Measurements from ENCODE around the gene PLA1A. TPM values are rescaled to one million over a fixed set of nuclear protein-coding genes. Genes with fewer than 3 reads are reported as not detected.

PLA1A gene
- total RNA-seq, 1 donor = not detected

DNA sequence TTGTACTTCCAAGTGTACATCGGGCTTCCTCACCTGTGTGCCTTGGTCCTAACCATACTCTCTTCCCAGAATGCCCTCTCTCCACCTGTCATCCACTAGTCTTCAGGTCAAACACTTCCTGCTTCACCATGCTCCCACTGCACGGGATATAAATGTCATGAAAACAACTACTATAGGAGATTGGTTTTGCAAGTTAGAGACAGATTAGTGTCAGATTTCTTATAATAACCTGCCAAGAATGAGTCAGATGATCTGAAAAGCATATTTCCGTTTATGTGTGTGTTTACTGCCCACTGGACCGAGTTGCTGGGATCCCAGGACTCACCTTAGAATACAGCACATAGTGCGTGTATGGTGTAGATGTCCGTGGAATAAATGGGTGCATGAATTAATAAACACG lies 21.4 kb downstream of the PLA1A start:
- no peak overlapping the region for H3K4me3 ChIP-seq (ENCODE audit: low read depth, low read length)
- TF ChIP-seq, protein P1, sequence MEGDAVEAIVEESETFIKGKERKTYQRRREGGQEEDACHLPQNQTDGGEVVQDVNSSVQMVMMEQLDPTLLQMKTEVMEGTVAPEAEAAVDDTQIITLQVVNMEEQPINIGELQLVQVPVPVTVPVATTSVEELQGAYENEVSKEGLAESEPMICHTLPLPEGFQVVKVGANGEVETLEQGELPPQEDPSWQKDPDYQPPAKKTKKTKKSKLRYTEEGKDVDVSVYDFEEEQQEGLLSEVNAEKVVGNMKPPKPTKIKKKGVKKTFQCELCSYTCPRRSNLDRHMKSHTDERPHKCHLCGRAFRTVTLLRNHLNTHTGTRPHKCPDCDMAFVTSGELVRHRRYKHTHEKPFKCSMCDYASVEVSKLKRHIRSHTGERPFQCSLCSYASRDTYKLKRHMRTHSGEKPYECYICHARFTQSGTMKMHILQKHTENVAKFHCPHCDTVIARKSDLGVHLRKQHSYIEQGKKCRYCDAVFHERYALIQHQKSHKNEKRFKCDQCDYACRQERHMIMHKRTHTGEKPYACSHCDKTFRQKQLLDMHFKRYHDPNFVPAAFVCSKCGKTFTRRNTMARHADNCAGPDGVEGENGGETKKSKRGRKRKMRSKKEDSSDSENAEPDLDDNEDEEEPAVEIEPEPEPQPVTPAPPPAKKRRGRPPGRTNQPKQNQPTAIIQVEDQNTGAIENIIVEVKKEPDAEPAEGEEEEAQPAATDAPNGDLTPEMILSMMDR (IDR thresholded peaks at IDR 0.05; ENCODE audit: insufficient read depth, low read length) = no peak
- DNase-seq (ENCODE audit: low read depth) = no peak

DNA sequence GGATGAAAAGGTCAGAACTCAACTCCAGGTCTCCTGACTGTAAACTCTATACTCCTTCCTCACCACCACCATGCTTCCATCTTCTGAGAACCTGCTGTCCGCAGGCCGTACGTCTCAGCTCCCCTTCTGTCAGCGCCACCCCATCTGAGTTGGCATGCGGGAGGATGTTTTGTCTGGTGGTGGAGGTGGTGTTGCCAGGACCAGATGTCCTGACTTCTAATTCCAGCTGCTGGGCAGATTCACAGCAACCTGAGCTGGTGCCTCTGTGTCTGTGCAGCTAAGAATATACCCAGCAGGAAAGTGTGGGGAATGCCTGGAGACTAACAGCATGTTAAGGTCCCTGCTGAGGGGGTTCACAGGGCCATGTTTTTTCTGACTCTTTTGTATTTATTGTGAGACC lies 23.2 kb downstream of the PLA1A start:
- no peak overlapping the region for H3K4me3 ChIP-seq (ENCODE audit: low read depth, low read length)
- DNase-seq (ENCODE audit: low read depth) = no peak
- TF ChIP-seq, protein P1 (IDR thresholded peaks at IDR 0.05; ENCODE audit: insufficient read depth, low read length) = no peak

DNA sequence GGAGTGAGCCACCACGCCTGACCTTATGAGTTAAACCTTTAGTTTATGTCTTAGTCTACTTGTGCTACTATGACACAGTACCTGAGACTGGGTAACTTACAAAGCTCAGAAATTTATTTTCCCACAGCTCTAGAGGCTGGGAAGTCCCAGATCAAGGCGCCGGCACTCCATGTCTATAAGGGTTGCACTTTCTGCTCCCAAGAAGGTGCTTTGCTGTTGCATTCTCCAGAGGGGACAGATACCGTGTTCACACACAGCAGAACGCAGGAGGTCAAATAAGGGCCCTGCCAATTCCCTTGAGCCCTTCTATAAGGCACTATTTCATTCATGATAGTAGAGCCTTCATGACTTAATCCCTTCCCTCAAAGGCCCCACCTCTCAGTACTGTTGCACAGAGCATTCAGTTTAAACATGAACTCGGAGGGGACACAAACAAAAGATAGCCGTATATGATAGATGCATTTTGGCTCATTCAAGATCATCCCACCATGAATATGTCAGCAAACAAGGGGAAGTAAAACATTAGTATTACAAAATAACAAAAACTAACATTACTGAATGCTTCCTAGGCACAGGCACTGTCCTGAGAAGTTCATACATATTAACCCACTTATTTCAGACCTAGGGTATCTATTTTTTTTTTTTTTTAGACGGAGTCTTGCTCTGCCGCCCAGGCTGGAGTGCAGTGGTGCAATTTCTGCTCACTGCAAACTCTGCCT lies 26.5 kb downstream of the PLA1A start:
- TF ChIP-seq, protein P1 (IDR thresholded peaks at IDR 0.05; ENCODE audit: insufficient read depth, low read length) = no peak
- DNase-seq (ENCODE audit: low read depth) = no peak
- no peak overlapping the region for H3K4me3 ChIP-seq (ENCODE audit: low read depth, low read length)

DNA sequence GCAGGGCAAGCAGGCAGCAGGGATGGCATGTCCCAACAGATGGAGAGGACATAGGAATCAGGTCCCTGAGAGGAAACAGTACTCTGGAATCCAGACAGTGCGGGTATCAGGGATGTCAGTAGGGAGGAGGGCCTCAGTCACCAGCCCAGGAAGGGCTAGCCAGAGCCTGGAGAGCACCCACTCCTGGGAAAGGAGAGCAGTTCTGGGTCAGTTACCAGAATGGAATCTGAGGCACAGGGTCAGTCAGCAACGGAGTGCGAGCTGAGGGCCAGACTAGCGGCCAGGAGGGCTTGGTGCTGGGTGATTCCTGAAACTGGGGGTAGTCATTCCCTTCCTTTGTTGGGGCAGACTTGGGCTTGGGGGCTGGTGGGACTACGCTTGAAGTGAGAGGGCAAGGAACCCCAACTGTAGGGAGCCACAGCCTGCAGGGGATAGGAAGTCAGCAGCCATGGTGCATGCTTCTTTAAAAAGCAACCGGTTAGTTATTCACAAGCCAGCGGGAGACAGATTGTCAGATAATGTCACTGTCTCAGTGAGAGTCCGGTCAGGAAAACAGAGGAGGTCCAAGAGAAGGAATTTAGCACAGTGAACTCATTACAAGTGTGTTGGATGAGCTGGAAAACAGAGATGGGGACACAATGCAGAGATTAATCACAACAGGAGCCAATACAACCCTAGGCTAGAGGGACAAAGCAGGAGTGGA lies 27.9 kb downstream of the PLA1A start:
- TF ChIP-seq, protein P1 (IDR thresholded peaks at IDR 0.05; ENCODE audit: insufficient read depth, low read length) = no peak
- H3K4me3 ChIP-seq (ENCODE audit: low read depth, low read length) = no peak overlapping the region
- DNase-seq (ENCODE audit: low read depth) = no peak

DNA sequence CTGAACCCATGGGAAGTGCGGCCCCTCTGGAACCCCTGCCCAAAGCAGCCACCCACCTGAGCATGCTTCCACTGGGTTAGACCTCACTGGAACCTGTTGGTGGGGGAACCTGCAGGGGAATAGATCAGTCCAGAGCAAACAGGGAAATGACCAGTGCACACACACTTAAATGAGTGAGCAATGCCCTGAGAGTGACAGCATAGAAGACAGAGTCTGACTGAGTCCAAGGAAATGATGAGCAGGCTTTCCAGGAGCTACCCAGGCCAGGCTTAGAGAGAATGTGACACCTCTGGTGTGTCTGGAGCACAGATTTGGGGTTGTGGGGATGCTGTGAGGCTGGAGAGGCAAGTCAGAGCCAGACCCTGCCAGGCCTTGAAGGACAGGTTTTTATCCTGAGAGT lies 28.5 kb downstream of the PLA1A start:
- TF ChIP-seq, protein P1 (IDR thresholded peaks at IDR 0.05; ENCODE audit: insufficient read depth, low read length) = no peak
- no peak for DNase-seq (ENCODE audit: low read depth)
- H3K4me3 ChIP-seq (ENCODE audit: low read depth, low read length) = no peak overlapping the region

DNA sequence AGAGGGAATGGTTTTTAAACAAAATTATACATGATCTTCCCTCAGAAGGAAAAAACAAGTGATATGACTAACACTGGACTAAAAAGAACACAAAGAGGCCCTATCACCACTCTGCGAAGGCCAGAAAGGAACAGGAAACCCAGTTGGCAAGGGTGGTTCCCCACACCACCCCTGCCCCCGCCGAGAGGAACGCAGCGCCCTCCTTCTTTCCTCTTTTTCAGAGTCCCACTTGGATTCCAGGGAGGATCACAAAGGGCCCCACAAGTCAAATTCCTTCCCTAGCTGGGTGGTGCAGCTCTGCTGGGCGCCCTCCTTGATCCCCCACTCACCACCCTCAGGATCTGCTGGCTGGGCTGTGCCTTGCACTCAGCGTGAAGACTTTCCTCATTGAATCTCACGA lies 29.8 kb downstream of the PLA1A start:
- TF ChIP-seq, protein P1 (IDR thresholded peaks at IDR 0.05; ENCODE audit: insufficient read depth, low read length) = no peak
- H3K4me3 ChIP-seq (ENCODE audit: low read depth, low read length) = no peak overlapping the region

More for the DNA sequence above, 29.8 kb downstream of the PLA1A start:
- DNase-seq (ENCODE audit: low read depth) = no peak
